ENCODE results near the gene ARF3. TPM values are rescaled to one million over a fixed set of nuclear protein-coding genes. Genes with fewer than 3 reads are reported as not detected.

ARF3 gene
- total RNA-seq, 1 donor from 2014 or later: 135 TPM

DNA sequence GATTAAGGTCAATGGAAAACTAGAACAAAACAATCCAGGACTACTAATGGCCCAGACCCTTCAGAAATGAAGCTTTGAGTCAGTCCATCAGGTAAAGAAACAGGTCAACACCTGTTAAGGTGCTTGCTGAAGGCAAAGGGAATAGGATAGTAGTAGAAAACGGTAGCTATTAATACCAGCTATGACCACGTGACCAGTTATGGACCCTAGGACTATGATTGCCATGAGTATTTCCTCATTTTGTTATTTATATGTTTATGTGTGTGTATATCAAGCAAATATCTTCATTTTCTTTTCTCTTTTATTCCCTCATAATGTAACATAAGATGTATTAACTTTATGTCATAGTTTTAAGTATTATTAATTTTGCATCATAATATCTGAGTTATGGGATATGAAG is 57.6 kb downstream of the ARF3 start:
- TF ChIP-seq, protein P1, sequence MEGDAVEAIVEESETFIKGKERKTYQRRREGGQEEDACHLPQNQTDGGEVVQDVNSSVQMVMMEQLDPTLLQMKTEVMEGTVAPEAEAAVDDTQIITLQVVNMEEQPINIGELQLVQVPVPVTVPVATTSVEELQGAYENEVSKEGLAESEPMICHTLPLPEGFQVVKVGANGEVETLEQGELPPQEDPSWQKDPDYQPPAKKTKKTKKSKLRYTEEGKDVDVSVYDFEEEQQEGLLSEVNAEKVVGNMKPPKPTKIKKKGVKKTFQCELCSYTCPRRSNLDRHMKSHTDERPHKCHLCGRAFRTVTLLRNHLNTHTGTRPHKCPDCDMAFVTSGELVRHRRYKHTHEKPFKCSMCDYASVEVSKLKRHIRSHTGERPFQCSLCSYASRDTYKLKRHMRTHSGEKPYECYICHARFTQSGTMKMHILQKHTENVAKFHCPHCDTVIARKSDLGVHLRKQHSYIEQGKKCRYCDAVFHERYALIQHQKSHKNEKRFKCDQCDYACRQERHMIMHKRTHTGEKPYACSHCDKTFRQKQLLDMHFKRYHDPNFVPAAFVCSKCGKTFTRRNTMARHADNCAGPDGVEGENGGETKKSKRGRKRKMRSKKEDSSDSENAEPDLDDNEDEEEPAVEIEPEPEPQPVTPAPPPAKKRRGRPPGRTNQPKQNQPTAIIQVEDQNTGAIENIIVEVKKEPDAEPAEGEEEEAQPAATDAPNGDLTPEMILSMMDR (IDR thresholded peaks at IDR 0.05; ENCODE audit: unreplicated experiment): no peak
- H3K36me3 Mint-ChIP-seq (ENCODE audit: insufficient read depth): no peaks in the 10 kb centered on the region
- no peak overlapping the region for H3K4me3 Mint-ChIP-seq (ENCODE audit: low read depth)

DNA sequence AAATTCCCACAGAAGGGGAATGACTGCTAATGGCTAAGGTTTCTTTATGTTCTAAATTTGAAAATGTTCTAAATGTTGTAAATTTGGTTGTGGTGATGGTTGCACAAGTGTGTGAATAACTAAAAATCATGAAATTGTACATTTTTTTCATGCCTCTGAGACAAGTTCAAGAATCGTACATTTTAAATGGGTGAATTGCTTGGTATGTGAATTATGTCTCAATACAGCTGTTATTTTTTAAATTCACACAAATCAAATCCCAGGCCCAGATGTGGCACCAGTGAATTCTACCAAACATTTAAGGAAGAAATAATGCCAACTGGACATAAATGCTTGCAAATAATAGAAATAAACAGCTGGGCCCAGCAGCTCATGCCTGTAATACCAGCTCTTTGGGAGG is 63.0 kb downstream of the ARF3 start:
- H3K9me3 Mint-ChIP-seq (ENCODE audit: low read depth): no peaks in the 10 kb centered on the region
- H3K4me3 Mint-ChIP-seq (ENCODE audit: low read depth): no peak overlapping the region
- no peaks in the 10 kb centered on the region for H3K36me3 Mint-ChIP-seq (ENCODE audit: insufficient read depth)
- TF ChIP-seq, protein P1 (IDR thresholded peaks at IDR 0.05; ENCODE audit: unreplicated experiment): no peak
- peaks cover 5% of the 10 kb centered on the region for H3K4me1 Mint-ChIP-seq (ENCODE audit: low read depth)
- DNase-seq (ENCODE audit: low spot score, unreplicated experiment): no peak
- H3K27me3 Mint-ChIP-seq: peaks cover 4% of the 10 kb centered on the region
- no peak overlapping the region for H3K27ac Mint-ChIP-seq

More for the DNA sequence above, 57.6 kb downstream of the ARF3 start:
- H3K4me1 Mint-ChIP-seq (ENCODE audit: low read depth): peaks cover 5% of the 10 kb centered on the region
- peaks cover 4% of the 10 kb centered on the region for H3K27me3 Mint-ChIP-seq
- H3K9me3 Mint-ChIP-seq (ENCODE audit: low read depth): no peaks in the 10 kb centered on the region
- no peak for DNase-seq (ENCODE audit: low spot score, unreplicated experiment)
- H3K27ac Mint-ChIP-seq: no peak overlapping the region

DNA sequence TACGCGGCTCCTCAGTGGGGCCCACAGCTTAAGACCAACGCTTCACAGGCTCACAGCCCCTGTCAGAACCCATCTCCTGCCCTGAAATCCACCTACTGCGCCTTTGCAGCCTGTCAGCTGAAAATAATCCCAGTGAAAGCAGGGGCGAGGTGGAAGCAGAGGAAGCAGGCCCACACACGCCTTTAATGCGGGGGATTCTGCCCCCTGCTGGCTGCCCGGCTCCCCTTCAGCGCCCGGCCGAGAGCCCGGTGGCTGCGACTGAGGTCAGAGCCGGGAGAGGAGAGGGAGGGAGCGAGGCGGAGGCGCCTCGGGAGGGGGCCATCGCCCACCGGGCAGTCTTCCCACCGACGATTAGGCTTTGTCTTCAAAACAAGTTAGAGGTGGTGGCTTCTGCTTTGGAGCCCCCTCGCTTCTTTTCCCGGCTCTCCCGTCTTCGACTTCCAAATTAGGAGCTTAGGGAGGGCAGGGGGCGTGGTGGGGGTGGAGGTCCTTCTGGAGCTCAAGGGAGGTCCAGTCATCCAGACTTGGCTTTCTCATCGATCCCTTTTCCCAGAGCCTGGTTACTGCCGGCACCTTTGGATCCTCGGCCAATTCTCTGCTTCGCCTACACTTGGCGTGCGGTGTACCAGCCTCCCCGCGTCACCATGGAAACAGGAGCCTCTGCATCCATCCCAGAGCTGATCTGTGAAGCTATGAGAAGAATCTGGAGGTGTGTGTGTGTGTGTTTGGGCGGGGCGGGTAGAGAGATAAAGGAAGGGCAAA is 66.4 kb downstream of the ARF3 start:
- peak overlapping the region; percentile 49 for H3K4me3 Mint-ChIP-seq (ENCODE audit: low read depth)
- H3K9me3 Mint-ChIP-seq (ENCODE audit: low read depth): no peaks in the 10 kb centered on the region
- no peaks in the 10 kb centered on the region for H3K36me3 Mint-ChIP-seq (ENCODE audit: insufficient read depth)
- H3K4me1 Mint-ChIP-seq (ENCODE audit: low read depth): peaks cover 7% of the 10 kb centered on the region
- H3K27ac Mint-ChIP-seq: peak overlapping the region; percentile 62
- no peaks in the 10 kb centered on the region for H3K27me3 Mint-ChIP-seq
- DNase-seq (ENCODE audit: low spot score, unreplicated experiment): peak; percentile 87
- TF ChIP-seq, protein P1 (IDR thresholded peaks at IDR 0.05; ENCODE audit: unreplicated experiment): peak; percentile 96

DNA sequence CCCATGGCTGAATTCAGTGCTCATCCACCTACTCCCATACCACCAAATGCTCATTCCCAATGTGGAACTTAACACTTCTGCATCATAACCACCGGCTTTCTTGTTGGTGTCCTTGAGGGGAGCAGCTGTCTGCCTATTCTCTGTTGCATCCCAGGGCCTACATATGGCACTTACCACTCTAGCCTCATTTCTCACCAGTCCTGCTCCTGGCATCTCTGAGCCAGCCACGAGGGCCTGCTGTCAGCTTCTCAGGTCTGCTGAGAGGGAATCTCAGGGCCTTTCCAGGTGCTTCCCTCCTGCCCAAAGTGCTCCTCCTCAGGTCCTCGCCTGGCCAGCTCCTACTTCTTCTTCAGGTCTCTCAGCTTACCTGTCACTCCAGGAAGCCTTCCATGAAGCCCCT is 67.6 kb downstream of the ARF3 start:
- Mint-ChIP-seq H3K4me1 (ENCODE audit: low read depth) (peaks cover 7% of the 10 kb centered on the region), H3K9me3 (ENCODE audit: low read depth) (no peaks in the 10 kb centered on the region), H3K36me3 (ENCODE audit: insufficient read depth) (no peaks in the 10 kb centered on the region), H3K27me3 (no peaks in the 10 kb centered on the region), H3K27ac (no peak overlapping the region), H3K4me3 (ENCODE audit: low read depth) (no peak overlapping the region)
- TF ChIP-seq, protein P1 (IDR thresholded peaks at IDR 0.05; ENCODE audit: unreplicated experiment): no peak
- no peak for DNase-seq (ENCODE audit: low spot score, unreplicated experiment)

Other genes starting within 250 kb of the ARF3 start
- gene CCNT1, start 240.8 kb downstream of the ARF3 start, total RNA-seq: 43.8 and 48.8 TPM in 2 replicates
- gene ADCY6, start 168.4 kb downstream of the ARF3 start, total RNA-seq: 120 and 128 TPM in 2 replicates
- 72.3 and 73.9 TPM in 2 replicates for gene CACNB3, start 139.0 kb downstream of the ARF3 start, total RNA-seq
- gene DDX23, start 105.3 kb downstream of the ARF3 start, total RNA-seq: 116 and 129 TPM in 2 replicates
- 12.4 and 12.5 TPM in 2 replicates for gene RND1, start 91.6 kb downstream of the ARF3 start, total RNA-seq
- gene FKBP11, start 32.0 kb downstream of the ARF3 start, total RNA-seq: 21.9 and 22.5 TPM in 2 replicates
- 0.17 TPM in 1 of 2 replicates, not detected in the other for gene WNT10B, start 14.2 kb upstream of the ARF3 start, total RNA-seq
- not detected in 2 replicates for gene WNT1, start 20.8 kb upstream of the ARF3 start, total RNA-seq
- gene DDN, start 41.9 kb upstream of the ARF3 start, total RNA-seq: 0.40 and 0.57 TPM in 2 replicates
- gene PRKAG1, start 61.3 kb upstream of the ARF3 start, total RNA-seq: 52.7 and 59.4 TPM in 2 replicates
- 130 and 132 TPM in 2 replicates for gene KMT2D, start 103.3 kb upstream of the ARF3 start, total RNA-seq
- gene RHEBL1, start 112.5 kb upstream of the ARF3 start, total RNA-seq: 0.72 and 0.75 TPM in 2 replicates
- gene DHH, start 137.3 kb upstream of the ARF3 start, total RNA-seq: 0.29 and 0.34 TPM in 2 replicates
- 142 and 143 TPM in 2 replicates for gene LMBR1L, start 153.4 kb upstream of the ARF3 start, total RNA-seq
- gene TUBA1B, start 173.9 kb upstream of the ARF3 start, total RNA-seq: 985 and 1,023 TPM in 2 replicates
- 628 and 652 TPM in 2 replicates for gene TUBA1A, start 231.6 kb upstream of the ARF3 start, total RNA-seq

Measured in progenitor cell of endocrine pancreas (in vitro differentiated cells).